Psoas muscle (tissue), 8 donors: ENCODE data around the gene VPS45. TPM values are rescaled to one million over a fixed set of nuclear protein-coding genes. Genes with fewer than 3 reads are reported as not detected.
"Not testable (repeated sequence)": the region's sequence is repeated elsewhere in the genome, so short reads cannot be mapped to it uniquely, and the experiment has no call there.

Experiments
- ATAC-seq, 4 donors: fragments of 200-7000 bp; cut with Tn5 transposase; one replicate each; pipeline ENCODE4 v1.9.1; 2020; ENCODE audit warnings: moderate library complexity in 3 of 4, mild to moderate bottlenecking in 2 of 4
- DNase-seq, 2 donors: peaks; one replicate each; pipeline ENCODE4 v3.0.0-alpha.2; 2020
- H3K27ac ChIP-seq: fragments of 200-600 bp; one replicate; pipeline ENCODE4 v1.8.0; 2022
- H3K27me3 ChIP-seq, 3 donors: fragments of 200-600 bp in 1 of 3; one replicate each; pipeline versions ENCODE4 v1.6.1 to v1.8.0; 2013 to 2022; ENCODE audit warnings: low read length in 2 of 3, mild to moderate bottlenecking in 2 of 3, moderate library complexity in 1 of 3; ENCODE audit not compliant: insufficient read depth in 3 of 3
- H3K36me3 ChIP-seq, 2 donors: fragments of 200-600 bp in 1 of 2; one replicate each; pipeline versions ENCODE4 v1.6.1 to v1.8.0; 2013 to 2022; ENCODE audit warnings: low read depth in 1 of 2, mild to moderate bottlenecking in 1 of 2, moderate library complexity in 1 of 2; ENCODE audit not compliant: insufficient read depth in 1 of 2
- H3K4me1 ChIP-seq: fragments of 200-600 bp; one replicate; pipeline ENCODE4 v1.8.0; 2022
- H3K4me3 ChIP-seq: fragments of 200-600 bp; one replicate; pipeline ENCODE4 v1.8.0; 2022; ENCODE audit warnings: mild to moderate bottlenecking
- H3K9me3 ChIP-seq: fragments of 200-600 bp; one replicate; pipeline ENCODE4 v1.8.0; 2022
- WGBS, 3 donors: extraction: QIAGEN DNeasy Blood & Tissue Kit; methylation state at CpG; one replicate each; pipeline versions ENCODE4 v1.1.6 to v1.1.7; 2013; 5-methylcytosine and 5-hydroxymethylcytosine counted together
- intact Hi-C, 2 donors: fragments of 100-400 bp; cut with DNase I; formaldehyde crosslinking; loops; one replicate each; pipeline versions ENCODE4 v1.11.0 to v1.14.2; 2022
- polyA plus RNA-seq, 3 donors: library from polyadenylated mRNA; stranded (reverse); fragments of 200-250 nt; gene quantifications; one replicate each; pipeline ENCODE4 v1.2.3, GENCODE V29; 2013
- total RNA-seq, 4 donors: library from RNA; stranded (reverse); fragmentation: NEBNext Ultra II Directional in 2 of 4; extraction: Animal tissue kit (Norgen Biotek cat#: 25700) in 2 of 4; gene quantifications; one replicate each; pipeline versions ENCODE4 v1.2.1 to v1.2.4, GENCODE V29; 2021 to 2023
- TF ChIP-seq, protein P1 (sequence below): fragments of 200-600 bp; IDR thresholded peaks from one replicate; pipeline ENCODE4 v1.8.0; 2022; ENCODE audit warnings: antibody characterized with exemption
- donor health status: healthy with polysubstance abuse.
- donor health status: DM: no; HTN: no; CAD: no; lungs with moderate emphysema.
- donor health status: Bipolar disorder and iron deficiency.
- donor health status: healthy.
- donor health status: DM: yes; HTN: yes; CAD: no.
- donor health status: DM: no; HTN: no; CAD: no.
- donor health status: DM: no; HTN: no; CAD: no.
- donor health status: DM: yes; HTN: yes; CAD: no.

VPS45 gene
- total and polyA plus RNA-seq, 7 donors = 13.0 to 36.0 (median 19.1) TPM

DNA sequence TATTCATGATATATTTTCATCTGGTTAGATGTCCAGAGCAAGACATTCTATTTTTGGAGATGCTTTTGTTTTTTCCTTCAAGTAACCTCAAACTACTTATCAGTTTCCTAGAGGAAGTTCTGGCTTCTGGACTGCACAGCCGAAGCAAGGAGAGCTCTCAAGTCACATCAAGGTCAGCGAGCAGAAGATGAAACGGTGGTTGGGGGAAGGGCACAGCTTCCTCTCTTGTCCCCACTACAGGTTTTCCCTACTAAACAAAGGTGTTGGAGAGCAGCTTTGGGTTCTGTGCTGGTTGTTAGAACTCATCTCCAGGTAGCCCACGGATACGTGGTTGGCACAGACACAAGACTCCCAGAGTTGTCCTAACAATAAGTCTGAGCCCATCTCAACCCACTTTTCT lies 77.0 kb downstream of the VPS45 start:
- no peaks in the 10 kb centered on the region for H3K9me3 ChIP-seq
- TF ChIP-seq, protein P1, sequence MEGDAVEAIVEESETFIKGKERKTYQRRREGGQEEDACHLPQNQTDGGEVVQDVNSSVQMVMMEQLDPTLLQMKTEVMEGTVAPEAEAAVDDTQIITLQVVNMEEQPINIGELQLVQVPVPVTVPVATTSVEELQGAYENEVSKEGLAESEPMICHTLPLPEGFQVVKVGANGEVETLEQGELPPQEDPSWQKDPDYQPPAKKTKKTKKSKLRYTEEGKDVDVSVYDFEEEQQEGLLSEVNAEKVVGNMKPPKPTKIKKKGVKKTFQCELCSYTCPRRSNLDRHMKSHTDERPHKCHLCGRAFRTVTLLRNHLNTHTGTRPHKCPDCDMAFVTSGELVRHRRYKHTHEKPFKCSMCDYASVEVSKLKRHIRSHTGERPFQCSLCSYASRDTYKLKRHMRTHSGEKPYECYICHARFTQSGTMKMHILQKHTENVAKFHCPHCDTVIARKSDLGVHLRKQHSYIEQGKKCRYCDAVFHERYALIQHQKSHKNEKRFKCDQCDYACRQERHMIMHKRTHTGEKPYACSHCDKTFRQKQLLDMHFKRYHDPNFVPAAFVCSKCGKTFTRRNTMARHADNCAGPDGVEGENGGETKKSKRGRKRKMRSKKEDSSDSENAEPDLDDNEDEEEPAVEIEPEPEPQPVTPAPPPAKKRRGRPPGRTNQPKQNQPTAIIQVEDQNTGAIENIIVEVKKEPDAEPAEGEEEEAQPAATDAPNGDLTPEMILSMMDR = no peak
- no peak overlapping the region for H3K27ac ChIP-seq
- peaks cover 0 to 6% of the 10 kb centered on the region in 2 donors for H3K36me3 ChIP-seq
- DNase-seq (no peak), ATAC-seq (no peak)
- WGBS, 3 donors = 56 to 59% (median 56%) methylated on average over 5 of the region's 5 CpGs
- intact Hi-C loops = no loop called here
- H3K27me3 ChIP-seq = no peaks in the 10 kb centered on the region
- no peak overlapping the region for H3K4me3 ChIP-seq
- peaks cover 22% of the 10 kb centered on the region for H3K4me1 ChIP-seq

DNA sequence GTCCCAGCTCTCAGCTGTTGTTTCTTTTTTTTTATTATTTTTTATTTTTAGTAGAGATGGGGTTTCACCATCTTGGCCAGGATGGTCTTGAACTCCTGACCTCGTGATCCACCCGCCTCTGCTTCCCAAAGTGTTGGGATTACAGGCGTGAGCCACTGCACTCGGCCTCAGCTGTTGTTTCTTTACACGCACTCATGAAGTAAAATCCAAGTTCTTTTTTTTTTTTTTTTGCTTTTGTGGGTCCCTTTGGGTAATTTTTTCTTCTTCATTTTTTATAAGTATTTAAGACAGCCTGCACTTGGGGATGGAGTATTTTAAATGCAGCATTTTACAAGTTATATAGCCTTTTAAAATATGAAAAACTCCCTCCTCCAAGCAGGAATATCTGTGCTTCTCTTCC lies 78.4 kb downstream of the VPS45 start:
- peaks cover 18% of the 10 kb centered on the region for H3K4me1 ChIP-seq
- ATAC-seq, H3K27me3 ChIP-seq, H3K27ac ChIP-seq, H3K4me3 ChIP-seq, H3K9me3 ChIP-seq, H3K36me3 ChIP-seq, DNase-seq, intact Hi-C loops: not testable (repeated sequence)
- WGBS, 3 donors = 21 to 67% (median 23%) methylated on average over 5 of the region's 5 CpGs

DNA sequence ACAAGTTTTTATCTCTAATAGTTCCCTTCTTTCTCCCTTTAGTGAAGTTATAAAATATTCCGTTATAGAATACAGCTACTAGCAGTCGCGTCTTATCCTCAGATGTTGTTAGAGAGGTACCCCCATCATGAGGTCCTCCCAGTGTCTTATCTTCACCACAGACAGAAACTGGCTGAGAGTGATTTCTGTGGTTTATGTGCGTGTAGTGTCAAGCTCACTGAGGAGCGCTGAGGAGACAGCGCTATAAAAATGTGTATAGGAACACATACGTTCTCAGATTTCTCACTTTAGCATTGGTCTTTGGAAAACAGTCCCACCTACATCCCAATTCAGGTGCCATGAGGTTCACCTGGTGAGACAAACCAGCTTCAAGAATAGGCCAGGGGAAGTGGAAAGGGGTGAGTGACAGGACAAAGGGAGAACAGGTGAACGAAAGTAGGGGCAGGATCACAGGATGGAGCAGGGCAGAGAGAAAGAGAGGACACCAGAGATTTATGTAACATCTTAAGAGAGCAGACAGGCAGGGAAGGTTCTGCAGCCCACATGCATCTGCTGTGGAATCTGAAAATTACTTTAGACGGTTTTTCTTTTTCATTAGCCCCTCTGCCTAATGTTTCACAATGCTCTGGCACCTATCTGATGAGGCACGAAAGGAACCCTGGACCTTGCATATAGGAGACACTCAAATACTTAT lies 79.4 kb downstream of the VPS45 start:
- 76 to 85% (median 77%) methylated on average over 10 of the region's 10 CpGs for WGBS, 3 donors
- no peaks in the 10 kb centered on the region for H3K27me3 ChIP-seq
- peaks cover 16% of the 10 kb centered on the region for H3K4me1 ChIP-seq

DNA sequence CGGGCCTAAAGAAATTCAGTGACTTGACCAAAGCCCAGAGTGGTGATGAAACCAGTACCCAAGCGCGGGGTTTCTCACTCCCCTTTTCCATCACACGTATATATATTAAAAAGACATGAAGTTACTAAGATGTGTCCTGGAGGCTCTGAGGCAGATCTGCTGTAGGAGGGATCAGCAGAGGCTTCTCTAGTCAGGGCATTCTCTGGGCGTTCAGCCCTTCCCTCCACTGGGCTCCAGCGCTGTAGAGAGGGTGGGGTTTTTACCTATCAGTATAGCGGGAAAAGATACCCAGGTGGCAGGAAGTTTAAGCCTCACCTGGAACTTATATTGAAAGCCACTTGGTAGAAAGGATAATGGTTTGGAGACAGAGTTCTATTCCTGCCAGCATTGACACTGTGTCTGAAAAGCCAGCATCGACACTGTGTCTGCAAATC lies 81.3 kb downstream of the VPS45 start:
- peak overlapping the region; percentile 89 for H3K27ac ChIP-seq
- peak overlapping the region; percentile 91 for H3K4me3 ChIP-seq
- peaks cover 31% of the 10 kb centered on the region for H3K4me1 ChIP-seq
- 53 to 67% (median 65%) methylated on average over 8 of the region's 8 CpGs for WGBS, 3 donors
- no peaks in the 10 kb centered on the region for H3K27me3 ChIP-seq
- TF ChIP-seq, protein P1 = no peak
- H3K9me3 ChIP-seq = no peaks in the 10 kb centered on the region
- ATAC-seq (peak in 1 of 4 donors; percentile 3), DNase-seq (no peak)
- intact Hi-C loops = no loop called here
- peaks cover 1 to 18% of the 10 kb centered on the region in 2 donors for H3K36me3 ChIP-seq

More for the DNA sequence above, 79.4 kb downstream of the VPS45 start:
- Histone ChIP-seq H3K36me3 (peaks cover 0 to 6% of the 10 kb centered on the region in 2 donors), H3K27ac (no peak overlapping the region), H3K9me3 (no peaks in the 10 kb centered on the region), H3K4me3 (no peak overlapping the region)
- intact Hi-C loops = no loop called here
- TF ChIP-seq, protein P1 = no peak
- ATAC-seq (no peak), DNase-seq (no peak)

DNA sequence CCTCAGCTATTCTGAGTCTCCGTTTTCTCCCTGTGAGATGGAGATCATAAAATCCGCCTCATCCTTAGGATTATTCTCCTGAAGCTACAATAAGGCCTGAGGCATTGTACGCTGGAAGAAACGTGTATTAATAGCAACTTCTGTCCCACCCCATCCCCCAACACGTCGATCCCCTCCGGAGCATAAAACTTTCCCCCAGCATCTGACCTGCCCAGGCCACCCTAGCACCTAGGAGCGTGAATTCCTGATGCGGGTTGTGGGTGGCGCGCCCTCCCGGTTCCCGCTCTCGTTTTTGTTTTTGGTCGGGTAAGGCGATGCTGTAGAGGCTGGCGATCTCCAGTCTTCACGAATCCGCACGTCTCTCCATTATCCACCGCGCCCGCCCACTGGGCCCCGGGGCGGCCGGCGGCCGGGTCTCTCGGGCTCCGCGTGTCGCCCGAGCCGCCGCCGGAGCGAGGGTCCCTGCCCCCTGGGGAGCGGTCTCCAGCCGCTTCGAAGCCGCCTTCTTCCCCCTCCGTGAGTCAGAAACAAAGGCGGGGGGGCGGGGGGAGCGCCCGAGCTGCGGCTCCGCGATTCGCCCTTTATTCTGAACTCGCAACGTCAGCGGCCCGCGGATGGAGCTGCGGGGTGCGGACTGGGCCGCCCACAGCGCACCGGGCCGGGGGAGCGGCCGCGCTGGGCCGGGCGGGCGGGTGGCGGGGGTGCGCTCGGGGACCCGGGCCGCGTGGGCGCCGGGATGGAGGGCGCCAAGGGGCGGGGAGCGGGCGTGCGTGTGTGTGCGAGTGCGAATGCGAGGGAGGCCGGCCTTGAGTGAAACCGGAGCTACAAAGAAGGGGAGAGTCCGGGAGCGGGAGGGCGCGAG lies 81.9 kb downstream of the VPS45 start, which contains the start of gene PLEKHO1:
TSS of gene PLEKHO1 (plus strand) at position 646 of the 862 bp plus-strand sequence. CDS start 342 bp downstream, outside the sequence.
- peak; percentile 90 to 91 for DNase-seq
- Histone ChIP-seq H3K4me1 (peaks cover 34% of the 10 kb centered on the region), H3K27me3 (no peaks in the 10 kb centered on the region), H3K4me3 (peak within 1 kb of the TSS; percentile 91), H3K27ac (peak within 1 kb of the TSS; percentile 89), H3K36me3 (peaks cover 4 to 24% of the 10 kb centered on the region in 2 donors), H3K9me3 (no peaks in the 10 kb centered on the region)
- peak; percentile 79 to 84 (median 82) for ATAC-seq
- TF ChIP-seq, protein P1 = no peak
- intact Hi-C loops = no loop called here
- WGBS, 3 donors = 1 to 2% (median 1%) methylated on average over 60 to 89 of the region's 89 CpGs
